SW 1271 (cell line): ENCODE measurements around the gene CIT.
A peak's percentile ranks its signal among the peaks of the same experiment; 100 is the strongest.

Experiments
- DNase-seq, 2 experiments: peaks; one replicate each; lab custom pipeline; 2025; lab: John Stamatoyannopoulos, UW

Gene CIT

GRCh38 chr12:119804011-119804641 lies 73.0 kb downstream of the CIT start:
- DNase-seq = peak; percentile 14 to 35

- no peak for DNase-seq
Observed at GRCh38 chr12:119803381-119803791, 73.7 kb downstream of the CIT start.

- no peak for DNase-seq
Observed at GRCh38 chr12:119802472-119802871, 74.6 kb downstream of the CIT start.

- no peak for DNase-seq
Observed at GRCh38 chr12:119797090-119797489, 80.0 kb downstream of the CIT start.

GRCh38 chr12:119796292-119796691 lies 80.8 kb downstream of the CIT start:
- no peak for DNase-seq

GRCh38 chr12:119791453-119791852 lies 85.7 kb downstream of the CIT start:
- no peak for DNase-seq

GRCh38 chr12:119788786-119789185 lies 88.3 kb downstream of the CIT start:
- no peak for DNase-seq

- no peak for DNase-seq
Observed at GRCh38 chr12:119786539-119786938, 90.6 kb downstream of the CIT start.

- DNase-seq = no peak
Observed at GRCh38 chr12:119784673-119785072, 92.4 kb downstream of the CIT start.

- DNase-seq = no peak
Observed at GRCh38 chr12:119783787-119784186, 93.3 kb downstream of the CIT start.

GRCh38 chr12:119781804-119782203 lies 95.3 kb downstream of the CIT start:
- no peak for DNase-seq

GRCh38 chr12:119780786-119781434 lies 96.2 kb downstream of the CIT start:
- DNase-seq = peak in 1 of 2 experiments; percentile 67

GRCh38 chr12:119775246-119775895 lies 101.7 kb downstream of the CIT start:
- DNase-seq = no peak

- DNase-seq = no peak
Observed at GRCh38 chr12:119772431-119772830, 104.7 kb downstream of the CIT start.

GRCh38 chr12:119770146-119770545 lies 107.0 kb downstream of the CIT start:
- no peak for DNase-seq

- DNase-seq = no peak
Observed at GRCh38 chr12:119762619-119763018, 114.5 kb downstream of the CIT start.

GRCh38 chr12:119758722-119759121 lies 118.4 kb downstream of the CIT start:
- no peak for DNase-seq

- no peak for DNase-seq
Observed at GRCh38 chr12:119758234-119758633, 118.9 kb downstream of the CIT start.

- DNase-seq = no peak
Observed at GRCh38 chr12:119751961-119752360, 125.2 kb downstream of the CIT start.

- DNase-seq = no peak
Observed at GRCh38 chr12:119749666-119750065, 127.5 kb downstream of the CIT start.

- DNase-seq = no peak
Observed at GRCh38 chr12:119748497-119748896, 128.6 kb downstream of the CIT start.

- no peak for DNase-seq
Observed at GRCh38 chr12:119746169-119746568, 131.0 kb downstream of the CIT start.

- no peak for DNase-seq
Observed at GRCh38 chr12:119744900-119745606, 132.1 kb downstream of the CIT start.
